Vagina (tissue), 2 donors: ENCODE data around the gene CBFB.
"Not testable (repeated sequence)": the region's sequence is repeated elsewhere in the genome, so short reads cannot be mapped to it uniquely, and the experiment has no call there.

Experiments
- CTCF ChIP-seq, 3 experiments: fragments of 450-650 bp in 2 of 3; fragments of 200-600 bp in 1 of 3; sonication (generic) in 1 of 3; IDR thresholded peaks; one replicate each; pipeline ENCODE4 v1.5.1; 2017 to 2019; ENCODE audit warnings: antibody characterized with exemption in 3 of 3, mild to moderate bottlenecking in 2 of 3, moderate library complexity in 2 of 3
- POLR2AphosphoS5 ChIP-seq, 2 donors: sonication (generic); formaldehyde crosslinking; IDR thresholded peaks; one replicate each; pipeline ENCODE4 v1.9.0; 2017; ENCODE audit warnings: antibody characterized with exemption in 2 of 2, mild to moderate bottlenecking in 2 of 2, low read depth in 1 of 2; ENCODE audit not compliant: insufficient read depth in 1 of 2

- not testable (repeated sequence) for TF ChIP-seq POLR2AphosphoS5 (IDR thresholded peaks at IDR 0.05; ENCODE audit: insufficient read depth in 1 of 2, low read depth in 1 of 2); CTCF (IDR thresholded peaks at IDR 0.05)
Observed at GRCh38 chr16:67041520-67041919, 12.6 kb downstream of the CBFB start.
